ENCODE data around the gene CYBRD1.

- TF ChIP-seq CTCF (IDR thresholded peaks at IDR 0.05) (no peak), EZH2 (IDR thresholded peaks at IDR 0.05; ENCODE audit: borderline replicate concordance, insufficient read depth, low read depth, low read length, poor library complexity, severe bottlenecking) (no peak)
Observed at GRCh38 chr2:171487803-171488259, 34.4 kb upstream of the CYBRD1 start.
